OCI-LY1 (cell line): ENCODE measurements around the gene BRD2.

ENCODE experiments used
- EZH2 ChIP-seq: fragments of 200-600 bp; sonication (generic), shearing (Covaris generic); IDR thresholded peaks from 2 replicates; pipeline ENCODE4 v1.8.0; 2017; ENCODE audit warnings: borderline replicate concordance, mixed run types, mild to moderate bottlenecking, antibody characterized with exemption, low read length, moderate library complexity, mixed read lengths
- TF ChIP-seq, protein P1 (sequence below): fragments of 200-600 bp; sonication (generic), shearing (Covaris generic); IDR thresholded peaks from 2 replicates; pipeline ENCODE4 v1.5.1; 2017; ENCODE audit warnings: mild to moderate bottlenecking, antibody characterized with exemption, low read length, moderate library complexity, mixed read lengths

DNA sequence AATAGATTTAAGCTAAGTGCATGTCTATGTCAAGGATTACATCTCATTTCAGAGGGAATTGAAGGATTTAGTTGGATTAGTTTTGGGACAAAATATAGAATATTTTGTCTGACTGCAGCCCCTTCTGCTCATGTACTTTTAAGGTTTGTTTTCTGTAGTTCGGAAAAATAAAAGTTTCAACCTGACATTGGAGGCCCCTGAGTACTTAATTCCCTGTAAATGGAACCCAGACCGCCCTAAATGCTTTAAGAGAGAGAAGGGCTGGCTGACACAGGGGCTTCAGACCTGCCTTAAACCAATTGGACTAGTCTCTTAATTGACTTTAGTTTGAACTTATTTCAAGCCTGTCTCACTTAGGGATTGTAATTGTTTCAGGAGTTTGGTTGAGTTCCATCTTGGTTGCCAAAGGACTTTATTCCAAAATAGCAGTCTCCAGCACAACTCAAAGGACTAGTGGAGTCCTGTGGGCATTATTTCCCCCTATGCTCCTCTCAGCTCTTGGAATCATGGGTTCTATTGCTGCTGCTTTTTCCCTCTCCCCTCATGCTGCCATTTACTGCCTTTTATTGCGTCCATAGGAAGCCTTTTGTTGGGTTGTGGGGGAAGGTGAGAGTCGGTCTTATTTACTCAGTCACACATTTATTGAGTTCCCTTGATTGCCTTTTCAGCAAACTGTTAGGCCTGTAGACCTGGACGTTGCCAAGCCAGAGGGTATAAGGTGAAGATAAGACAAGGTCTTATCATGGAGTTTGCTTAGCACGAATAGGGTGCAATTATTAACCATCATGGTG lies 14.5 kb downstream of the BRD2 start:
- TF ChIP-seq EZH2, result no peak
- TF ChIP-seq, protein P1, sequence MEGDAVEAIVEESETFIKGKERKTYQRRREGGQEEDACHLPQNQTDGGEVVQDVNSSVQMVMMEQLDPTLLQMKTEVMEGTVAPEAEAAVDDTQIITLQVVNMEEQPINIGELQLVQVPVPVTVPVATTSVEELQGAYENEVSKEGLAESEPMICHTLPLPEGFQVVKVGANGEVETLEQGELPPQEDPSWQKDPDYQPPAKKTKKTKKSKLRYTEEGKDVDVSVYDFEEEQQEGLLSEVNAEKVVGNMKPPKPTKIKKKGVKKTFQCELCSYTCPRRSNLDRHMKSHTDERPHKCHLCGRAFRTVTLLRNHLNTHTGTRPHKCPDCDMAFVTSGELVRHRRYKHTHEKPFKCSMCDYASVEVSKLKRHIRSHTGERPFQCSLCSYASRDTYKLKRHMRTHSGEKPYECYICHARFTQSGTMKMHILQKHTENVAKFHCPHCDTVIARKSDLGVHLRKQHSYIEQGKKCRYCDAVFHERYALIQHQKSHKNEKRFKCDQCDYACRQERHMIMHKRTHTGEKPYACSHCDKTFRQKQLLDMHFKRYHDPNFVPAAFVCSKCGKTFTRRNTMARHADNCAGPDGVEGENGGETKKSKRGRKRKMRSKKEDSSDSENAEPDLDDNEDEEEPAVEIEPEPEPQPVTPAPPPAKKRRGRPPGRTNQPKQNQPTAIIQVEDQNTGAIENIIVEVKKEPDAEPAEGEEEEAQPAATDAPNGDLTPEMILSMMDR, result no peak
